Measurements from ENCODE around the gene SUV39H2.
"Not testable (repeated sequence)": the region's sequence is repeated elsewhere in the genome, so short reads cannot be mapped to it uniquely, and the experiment has no call there.

The SUV39H2 gene

GRCh38 chr10:14904316-14904732 lies 25.7 kb downstream of the SUV39H2 start:
- Histone ChIP-seq H3K4me1 (ENCODE audit: low read length) (no peaks in the 10 kb centered on the region), H3K4me3 (ENCODE audit: low read length) (no peak overlapping the region), H3K27ac (ENCODE audit: low read length) (no peak overlapping the region), H3K9ac (ENCODE audit: low read length) (no peak overlapping the region), H4K20me1 (ENCODE audit: insufficient read depth, low read length) (no peaks in the 10 kb centered on the region), H3K4me2 (ENCODE audit: low read length) (no peak overlapping the region), H3K9me3 (ENCODE audit: insufficient read depth, low read length) (peaks cover 4% of the 10 kb centered on the region; the same call in 1 of the 2 replicates), H2AFZ (ENCODE audit: low read depth, low read length) (no peak overlapping the region), H3K27me3 (ENCODE audit: low read depth, low read length) (no peaks in the 10 kb centered on the region), H3K79me2 (ENCODE audit: low read length) (no peaks in the 10 kb centered on the region), H3K36me3 (replicated peaks; ENCODE audit: low read depth, low read length) (peaks cover 51% of the 10 kb centered on the region)
- TF ChIP-seq, protein P1, sequence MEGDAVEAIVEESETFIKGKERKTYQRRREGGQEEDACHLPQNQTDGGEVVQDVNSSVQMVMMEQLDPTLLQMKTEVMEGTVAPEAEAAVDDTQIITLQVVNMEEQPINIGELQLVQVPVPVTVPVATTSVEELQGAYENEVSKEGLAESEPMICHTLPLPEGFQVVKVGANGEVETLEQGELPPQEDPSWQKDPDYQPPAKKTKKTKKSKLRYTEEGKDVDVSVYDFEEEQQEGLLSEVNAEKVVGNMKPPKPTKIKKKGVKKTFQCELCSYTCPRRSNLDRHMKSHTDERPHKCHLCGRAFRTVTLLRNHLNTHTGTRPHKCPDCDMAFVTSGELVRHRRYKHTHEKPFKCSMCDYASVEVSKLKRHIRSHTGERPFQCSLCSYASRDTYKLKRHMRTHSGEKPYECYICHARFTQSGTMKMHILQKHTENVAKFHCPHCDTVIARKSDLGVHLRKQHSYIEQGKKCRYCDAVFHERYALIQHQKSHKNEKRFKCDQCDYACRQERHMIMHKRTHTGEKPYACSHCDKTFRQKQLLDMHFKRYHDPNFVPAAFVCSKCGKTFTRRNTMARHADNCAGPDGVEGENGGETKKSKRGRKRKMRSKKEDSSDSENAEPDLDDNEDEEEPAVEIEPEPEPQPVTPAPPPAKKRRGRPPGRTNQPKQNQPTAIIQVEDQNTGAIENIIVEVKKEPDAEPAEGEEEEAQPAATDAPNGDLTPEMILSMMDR (IDR thresholded peaks at IDR 0.05; ENCODE audit: low read depth, low read length) = peak; percentile 43
- no peak for TF ChIP-seq EZH2phosphoT487 (IDR thresholded peaks at IDR 0.05; ENCODE audit: low read depth)

DNA sequence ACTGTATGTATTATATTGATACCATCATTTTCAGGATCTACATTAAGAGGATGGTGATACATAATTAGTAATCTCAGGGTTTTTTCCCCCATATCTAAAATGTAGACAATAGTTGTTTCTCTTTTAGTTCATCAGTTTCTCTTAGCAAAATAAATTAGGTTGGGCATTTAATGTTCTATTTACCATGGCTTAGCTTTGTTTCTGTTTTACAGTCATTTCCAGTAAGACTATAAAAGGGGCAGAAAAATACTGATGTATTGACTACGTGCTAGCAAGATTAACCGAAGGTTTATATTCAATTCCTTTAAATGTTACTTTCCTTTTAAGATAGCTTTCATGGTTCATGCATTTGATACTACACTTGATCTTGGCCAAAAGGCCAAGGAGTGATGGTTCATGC lies 26.2 kb downstream of the SUV39H2 start:
- H3K4me2 ChIP-seq (ENCODE audit: low read length) = no peak overlapping the region
- no peaks in the 10 kb centered on the region for H3K79me2 ChIP-seq (ENCODE audit: low read length)
- H3K4me3 ChIP-seq (ENCODE audit: low read length) = no peak overlapping the region
- no peak overlapping the region for H3K27ac ChIP-seq (ENCODE audit: low read length)
- no peak for TF ChIP-seq EZH2phosphoT487 (IDR thresholded peaks at IDR 0.05; ENCODE audit: low read depth)
- TF ChIP-seq, protein P1 (IDR thresholded peaks at IDR 0.05; ENCODE audit: low read depth, low read length) = no peak
- H3K9ac ChIP-seq (ENCODE audit: low read length) = no peak overlapping the region
- no peaks in the 10 kb centered on the region for H4K20me1 ChIP-seq (ENCODE audit: insufficient read depth, low read length)
- H3K27me3 ChIP-seq (ENCODE audit: low read depth, low read length) = no peaks in the 10 kb centered on the region
- H3K36me3 ChIP-seq (replicated peaks; ENCODE audit: low read depth, low read length) = peaks cover 50% of the 10 kb centered on the region
- no peak overlapping the region for H2AFZ ChIP-seq (ENCODE audit: low read depth, low read length)
- H3K9me3 ChIP-seq (ENCODE audit: insufficient read depth, low read length) = peaks cover 4% of the 10 kb centered on the region; the same call in 1 of the 2 replicates
- no peaks in the 10 kb centered on the region for H3K4me1 ChIP-seq (ENCODE audit: low read length)

- H3K4me1 ChIP-seq (ENCODE audit: low read length) = no peaks in the 10 kb centered on the region
- no peak overlapping the region for H3K4me2 ChIP-seq (ENCODE audit: low read length)
- peaks cover 4% of the 10 kb centered on the region; the same call in 1 of the 2 replicates for H3K9me3 ChIP-seq (ENCODE audit: insufficient read depth, low read length)
- H3K79me2 ChIP-seq (ENCODE audit: low read length) = no peaks in the 10 kb centered on the region
- no peaks in the 10 kb centered on the region for H4K20me1 ChIP-seq (ENCODE audit: insufficient read depth, low read length)
- H3K27ac ChIP-seq (ENCODE audit: low read length) = no peak overlapping the region
- no peak overlapping the region for H3K9ac ChIP-seq (ENCODE audit: low read length)
- TF ChIP-seq, protein P1 (IDR thresholded peaks at IDR 0.05; ENCODE audit: low read depth, low read length) = no peak
- TF ChIP-seq EZH2phosphoT487 (IDR thresholded peaks at IDR 0.05; ENCODE audit: low read depth) = no peak
- no peak overlapping the region for H2AFZ ChIP-seq (ENCODE audit: low read depth, low read length)
- H3K4me3 ChIP-seq (ENCODE audit: low read length) = no peak overlapping the region
- peaks cover 60% of the 10 kb centered on the region for H3K36me3 ChIP-seq (replicated peaks; ENCODE audit: low read depth, low read length)
- no peaks in the 10 kb centered on the region for H3K27me3 ChIP-seq (ENCODE audit: low read depth, low read length)
Measured at GRCh38 chr10:14905890-14906289, 27.2 kb downstream of the SUV39H2 start.

- H3K4me2 ChIP-seq (ENCODE audit: low read length) = no peak overlapping the region
- no peak for TF ChIP-seq EZH2phosphoT487 (IDR thresholded peaks at IDR 0.05; ENCODE audit: low read depth)
- TF ChIP-seq, protein P1 (IDR thresholded peaks at IDR 0.05; ENCODE audit: low read depth, low read length) = no peak
- peaks cover 68% of the 10 kb centered on the region for H3K36me3 ChIP-seq (replicated peaks; ENCODE audit: low read depth, low read length)
- no peaks in the 10 kb centered on the region for H4K20me1 ChIP-seq (ENCODE audit: insufficient read depth, low read length)
- peaks cover 4% of the 10 kb centered on the region; the same call in 1 of the 2 replicates for H3K9me3 ChIP-seq (ENCODE audit: insufficient read depth, low read length)
- H3K4me3 ChIP-seq (ENCODE audit: low read length) = no peak overlapping the region
- H3K79me2 ChIP-seq (ENCODE audit: low read length) = no peaks in the 10 kb centered on the region
- no peak overlapping the region for H3K9ac ChIP-seq (ENCODE audit: low read length)
- no peaks in the 10 kb centered on the region for H3K4me1 ChIP-seq (ENCODE audit: low read length)
- no peak overlapping the region for H3K27ac ChIP-seq (ENCODE audit: low read length)
- no peak overlapping the region for H2AFZ ChIP-seq (ENCODE audit: low read depth, low read length)
- no peaks in the 10 kb centered on the region for H3K27me3 ChIP-seq (ENCODE audit: low read depth, low read length)
Measured at GRCh38 chr10:14906765-14907164, 28.1 kb downstream of the SUV39H2 start.

DNA sequence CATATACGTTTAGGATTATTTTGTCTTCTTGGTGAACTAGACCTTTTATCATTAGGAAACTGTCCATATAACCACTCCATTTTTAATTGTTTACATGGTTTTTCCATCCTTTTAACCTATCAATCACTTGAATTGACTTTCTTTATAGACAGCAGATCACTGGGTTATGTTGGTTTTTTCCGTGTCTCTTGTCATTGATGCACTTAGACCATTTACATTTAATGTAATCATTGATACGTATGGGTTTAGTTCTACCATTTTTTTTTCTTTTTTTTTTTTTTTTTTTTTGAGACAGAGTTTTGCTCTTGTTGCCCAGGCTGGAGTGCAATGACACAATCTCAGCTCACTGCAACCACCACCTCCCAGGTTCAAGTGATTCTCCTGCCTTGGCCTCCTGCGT lies 28.9 kb downstream of the SUV39H2 start:
- H3K27me3 ChIP-seq (ENCODE audit: low read depth, low read length); H4K20me1 ChIP-seq (ENCODE audit: insufficient read depth, low read length); H3K4me2 ChIP-seq (ENCODE audit: low read length); H3K4me3 ChIP-seq (ENCODE audit: low read length); H3K9me3 ChIP-seq (ENCODE audit: insufficient read depth, low read length); H3K9ac ChIP-seq (ENCODE audit: low read length); H3K79me2 ChIP-seq (ENCODE audit: low read length); H3K27ac ChIP-seq (ENCODE audit: low read length); H3K4me1 ChIP-seq (ENCODE audit: low read length); H2AFZ ChIP-seq (ENCODE audit: low read depth, low read length): not testable (repeated sequence)
- peaks cover 72% of the 10 kb centered on the region for H3K36me3 ChIP-seq (replicated peaks; ENCODE audit: low read depth, low read length)
